HL-60/S4 treated with retinoic acid at 250 ng/mL for 4 days and 3 days (cell line): ENCODE results near the gene FOXQ1.

ENCODE experiments used
- in situ Hi-C: fragments of 300-500 bp; cut with MboI; formaldehyde crosslinking; loops from 2 replicates; pipeline ENCODE4 v1.7.0; 2022; ENCODE audit warnings: low sequenced_read_pairs

Gene FOXQ1

DNA sequence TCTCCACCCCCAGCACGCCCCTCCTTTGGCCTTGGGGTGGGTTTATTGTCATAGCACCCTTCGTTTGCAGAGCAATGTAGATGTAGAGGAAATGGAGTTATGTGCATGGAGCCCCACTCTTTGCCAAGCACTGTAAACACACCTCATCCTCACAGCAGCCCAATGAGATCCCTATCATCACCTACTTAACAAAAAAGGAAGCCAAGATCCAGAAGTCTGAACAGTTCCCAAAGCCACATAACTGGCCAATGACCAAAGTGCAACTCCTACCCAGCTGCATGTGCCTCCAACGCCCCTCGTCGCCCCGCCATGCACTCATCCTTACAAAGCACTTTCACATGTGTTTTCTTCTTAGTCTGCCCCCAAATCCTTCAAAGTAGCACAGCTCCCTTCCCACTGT is 21.8 kb upstream of the FOXQ1 start:
- in situ Hi-C loops = no loop called here

DNA sequence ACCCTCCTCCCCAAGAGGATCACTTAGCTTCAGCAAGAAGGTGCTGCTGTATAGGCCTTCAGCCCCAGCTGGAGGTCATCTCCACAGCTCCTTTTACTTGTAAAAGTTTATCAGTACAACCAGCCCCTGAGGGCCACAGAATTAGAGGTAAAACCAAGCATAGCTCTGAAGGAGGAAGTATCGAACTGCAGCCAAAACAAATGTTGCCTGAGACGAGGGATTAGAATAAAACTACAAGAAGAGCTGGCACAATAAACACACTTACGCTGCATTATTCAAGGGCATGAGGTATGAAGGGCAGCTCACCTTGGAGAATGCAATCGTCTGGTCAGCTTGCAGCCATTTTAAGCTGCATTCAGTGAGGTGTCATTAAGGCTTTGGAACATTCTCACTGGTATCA is 21.1 kb upstream of the FOXQ1 start:
- in situ Hi-C loops = no loop called here

DNA sequence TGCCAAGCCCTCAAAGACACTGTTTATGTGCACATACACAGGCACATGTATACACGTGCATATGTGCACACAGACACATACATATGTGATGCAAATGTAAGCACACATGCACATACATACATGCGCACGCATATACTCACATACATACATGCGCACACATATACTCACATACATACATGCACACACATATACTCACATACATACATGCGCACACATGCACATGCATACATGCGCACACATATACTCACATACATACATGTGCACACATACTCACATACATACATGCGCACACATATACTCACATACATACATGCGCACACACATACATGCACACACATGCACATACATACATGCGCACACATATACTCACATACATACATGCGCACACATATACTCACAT is 20.5 kb upstream of the FOXQ1 start:
- in situ Hi-C loops = no loop called here

DNA sequence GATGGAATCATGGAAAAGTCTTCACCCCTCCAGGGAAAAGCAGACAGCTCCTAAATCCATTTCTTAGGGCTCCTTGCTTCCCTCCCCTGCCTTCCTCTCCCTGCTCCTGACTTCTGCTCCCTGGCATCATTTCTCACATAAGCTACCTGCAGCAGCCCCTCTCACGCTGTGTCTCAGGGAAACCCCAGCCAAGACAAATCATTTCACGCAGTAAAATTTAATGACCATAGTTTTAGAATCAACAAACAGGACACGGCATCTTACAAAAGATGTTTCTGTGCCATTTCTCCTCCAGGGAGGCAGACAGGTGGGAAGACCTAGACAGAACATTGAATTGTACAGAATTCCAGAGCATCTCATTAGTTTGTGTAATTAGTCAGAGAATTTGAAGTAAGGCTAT is 16.5 kb upstream of the FOXQ1 start:
- in situ Hi-C loops = no loop called here

DNA sequence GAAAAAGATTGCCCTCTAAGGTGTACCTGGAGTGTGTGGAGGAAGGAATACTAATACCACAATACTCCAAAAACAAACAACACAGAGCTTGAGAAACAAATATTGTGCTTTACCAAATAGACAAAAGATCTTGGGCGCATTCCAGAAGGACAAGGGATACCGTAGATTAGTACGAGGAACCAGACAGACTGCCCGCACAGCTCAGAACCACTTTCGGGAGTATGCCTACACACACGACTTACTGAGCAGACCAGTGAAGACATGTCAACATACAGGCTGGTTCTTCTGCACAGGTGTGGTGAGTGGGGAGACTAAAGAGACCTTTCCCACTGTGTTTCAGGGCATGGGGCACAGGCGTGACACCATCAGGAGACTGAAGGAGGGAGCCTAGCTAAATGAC is 15.8 kb upstream of the FOXQ1 start:
- in situ Hi-C loops = no loop called here

DNA sequence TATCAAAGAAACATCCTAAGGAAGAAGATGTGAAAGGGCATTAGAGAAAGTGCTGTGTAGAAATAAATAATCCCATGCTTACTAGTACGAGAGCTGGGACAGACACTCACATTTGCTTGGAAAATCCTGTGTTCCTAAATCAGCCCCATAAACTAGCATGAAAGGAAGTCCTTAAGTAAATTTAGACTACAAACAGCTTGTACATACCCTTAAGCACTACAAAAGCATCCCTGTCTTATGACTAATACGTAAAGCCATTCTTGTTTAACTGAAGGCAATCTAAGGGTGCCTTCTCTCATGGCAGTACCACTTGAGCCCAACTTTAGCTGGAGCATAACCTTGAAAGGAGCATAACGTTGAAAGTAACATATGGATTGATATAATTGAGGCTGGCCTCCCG is 15.4 kb upstream of the FOXQ1 start:
- in situ Hi-C loops = no loop called here

DNA sequence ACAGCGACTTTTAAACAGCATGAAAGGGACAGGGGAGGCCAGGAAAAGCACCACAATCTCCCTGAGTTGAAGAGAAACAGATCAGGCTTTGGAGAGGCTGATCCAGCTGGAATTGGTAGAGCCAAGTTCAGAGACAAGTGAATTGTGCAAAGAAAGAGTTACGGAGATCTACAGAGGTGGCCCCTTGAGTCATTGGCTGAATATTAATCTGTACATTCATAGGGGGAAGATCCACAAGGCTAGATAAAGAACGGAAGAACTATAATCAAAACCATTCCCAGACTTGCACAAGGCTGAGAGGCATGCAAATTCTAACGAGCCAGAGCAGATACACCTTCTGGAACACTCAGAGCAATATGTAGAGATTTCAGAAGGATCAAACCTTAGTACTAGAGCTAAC is 14.2 kb upstream of the FOXQ1 start:
- in situ Hi-C loops = no loop called here

DNA sequence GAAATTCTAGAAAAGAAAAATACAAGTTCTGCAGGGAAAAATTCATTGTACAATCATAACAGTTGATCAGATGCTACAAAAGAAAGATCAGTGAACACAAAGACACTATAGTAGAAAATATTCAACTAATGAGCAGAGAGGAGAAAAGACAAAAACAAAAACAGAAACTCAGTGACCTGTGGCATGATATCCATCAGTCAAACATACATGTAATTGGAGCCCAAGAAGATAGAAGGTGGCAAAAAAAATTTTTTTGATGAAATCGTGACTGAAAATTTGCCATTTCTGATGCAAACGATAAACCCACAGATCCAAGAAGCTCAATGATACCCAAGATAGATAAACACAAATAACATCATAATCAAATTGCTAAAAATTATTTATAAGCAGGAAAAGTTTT is 13.1 kb upstream of the FOXQ1 start:
- in situ Hi-C loops = no loop called here

DNA sequence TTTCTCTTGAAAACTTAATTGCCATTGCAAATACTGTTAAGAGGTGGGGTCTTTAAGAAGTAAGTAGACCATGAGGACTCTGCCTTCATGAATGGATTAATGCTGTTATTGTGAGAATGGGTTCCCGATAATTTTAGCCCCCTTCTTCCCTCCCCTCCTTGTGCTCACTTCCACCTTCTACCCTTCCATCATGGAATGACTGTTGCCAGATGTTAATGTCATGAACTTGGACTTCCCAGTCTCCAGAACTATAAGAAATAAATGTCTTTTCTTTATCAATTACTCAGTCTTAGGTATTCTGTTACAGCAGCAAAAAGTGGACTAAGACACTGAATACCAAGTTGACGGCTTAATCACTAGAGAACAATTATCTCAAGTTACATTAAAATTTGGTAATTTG is 5.8 kb upstream of the FOXQ1 start:
- in situ Hi-C loops = no loop called here

DNA sequence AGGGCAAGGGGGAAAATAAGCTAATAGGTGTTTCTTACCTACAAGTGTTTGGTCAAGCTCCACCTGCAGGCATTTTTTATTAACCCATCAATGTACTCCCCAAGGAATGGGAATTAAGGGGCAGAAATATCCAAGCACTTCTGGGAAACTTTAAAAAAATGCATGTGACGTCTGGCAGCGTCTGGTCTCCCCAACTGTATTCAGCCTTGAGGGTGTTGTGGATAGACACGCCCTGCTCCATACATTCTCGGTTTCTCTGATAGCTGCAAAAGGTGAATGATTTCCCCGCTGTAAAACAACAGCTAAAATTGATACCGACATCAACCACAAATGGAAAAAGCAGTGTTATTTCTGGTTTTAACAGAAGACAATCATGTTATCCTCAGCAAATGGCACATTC is 2.5 kb upstream of the FOXQ1 start:
- in situ Hi-C loops = no loop called here

DNA sequence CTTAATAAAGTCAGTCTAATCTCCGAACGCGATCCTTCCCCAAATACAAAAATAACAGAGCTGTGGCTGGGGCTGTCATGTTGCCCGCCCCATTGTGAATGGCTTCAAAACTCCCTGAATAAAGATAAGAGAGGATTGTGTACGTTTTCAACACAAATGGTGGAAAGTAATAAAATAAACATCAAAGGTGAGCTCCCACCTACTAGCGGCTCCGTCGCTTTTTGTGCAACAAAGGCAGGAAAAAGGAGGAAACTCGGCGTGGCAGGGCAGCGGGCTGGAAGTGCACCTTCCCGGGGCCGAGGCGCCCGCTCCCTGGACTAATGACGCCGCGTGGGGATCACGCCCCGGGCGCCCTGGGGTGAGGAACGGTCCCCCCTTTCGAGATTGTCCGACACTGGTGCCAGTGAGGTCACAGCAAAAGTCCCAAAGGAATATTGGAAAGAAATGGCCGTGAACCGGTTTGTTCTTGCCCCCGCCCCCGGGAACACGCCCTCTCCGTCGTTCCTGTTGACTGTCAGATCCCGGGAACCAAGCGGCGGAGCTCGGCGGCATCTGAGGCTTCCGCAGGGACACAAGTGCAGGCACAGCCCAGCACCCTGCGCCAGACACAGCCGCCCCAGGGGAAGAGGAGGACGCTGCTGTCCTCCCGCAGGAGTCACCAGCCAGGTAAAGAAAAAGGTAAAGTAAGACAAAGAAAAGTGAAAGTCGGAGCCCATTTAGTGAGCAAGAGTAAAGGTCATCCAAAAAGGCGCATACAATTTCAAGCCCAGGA is 1.1 kb upstream of the FOXQ1 start:
- in situ Hi-C loops = no loop called here

DNA sequence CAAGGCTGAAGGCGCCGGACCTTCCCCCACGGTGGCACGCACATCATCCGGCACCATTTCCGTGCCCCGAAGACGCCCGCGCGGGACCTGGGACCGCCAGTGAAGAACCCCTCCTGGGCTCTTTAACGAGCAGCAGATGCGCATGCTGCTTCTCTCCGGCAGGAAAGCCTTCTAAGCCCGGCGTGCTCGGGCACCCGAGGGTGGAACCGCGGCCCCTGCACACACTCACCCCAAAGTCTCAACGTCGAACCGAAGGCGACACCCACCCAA is 240 bp downstream of the FOXQ1 start:
- in situ Hi-C loops = no loop called here

DNA sequence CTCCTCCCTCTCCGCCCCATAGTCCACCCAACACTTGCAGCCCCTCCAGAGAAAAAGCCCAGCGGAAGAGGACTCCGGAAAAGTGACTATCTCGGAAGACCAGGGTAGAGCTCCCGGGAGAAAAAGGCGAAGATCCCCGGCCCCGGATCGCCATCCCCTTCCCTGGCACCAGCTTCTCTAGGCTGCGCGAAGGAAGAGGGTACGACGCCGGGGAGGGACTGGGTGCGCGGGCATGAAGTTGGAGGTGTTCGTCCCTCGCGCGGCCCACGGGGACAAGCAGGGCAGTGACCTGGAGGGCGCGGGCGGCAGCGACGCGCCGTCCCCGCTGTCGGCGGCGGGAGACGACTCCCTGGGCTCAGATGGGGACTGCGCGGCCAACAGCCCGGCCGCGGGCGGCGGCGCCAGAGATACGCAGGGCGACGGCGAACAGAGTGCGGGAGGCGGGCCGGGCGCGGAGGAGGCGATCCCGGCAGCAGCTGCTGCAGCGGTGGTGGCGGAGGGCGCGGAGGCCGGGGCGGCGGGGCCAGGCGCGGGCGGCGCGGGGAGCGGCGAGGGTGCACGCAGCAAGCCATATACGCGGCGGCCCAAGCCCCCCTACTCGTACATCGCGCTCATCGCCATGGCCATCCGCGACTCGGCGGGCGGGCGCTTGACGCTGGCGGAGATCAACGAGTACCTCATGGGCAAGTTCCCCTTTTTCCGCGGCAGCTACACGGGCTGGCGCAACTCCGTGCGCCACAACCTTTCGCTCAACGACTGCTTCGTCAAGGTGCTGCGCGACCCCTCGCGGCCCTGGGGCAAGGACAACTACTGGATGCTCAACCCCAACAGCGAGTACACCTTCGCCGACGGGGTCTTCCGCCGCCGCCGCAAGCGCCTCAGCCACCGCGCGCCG is 822 bp downstream of the FOXQ1 start:
- in situ Hi-C loops = no loop called here

DNA sequence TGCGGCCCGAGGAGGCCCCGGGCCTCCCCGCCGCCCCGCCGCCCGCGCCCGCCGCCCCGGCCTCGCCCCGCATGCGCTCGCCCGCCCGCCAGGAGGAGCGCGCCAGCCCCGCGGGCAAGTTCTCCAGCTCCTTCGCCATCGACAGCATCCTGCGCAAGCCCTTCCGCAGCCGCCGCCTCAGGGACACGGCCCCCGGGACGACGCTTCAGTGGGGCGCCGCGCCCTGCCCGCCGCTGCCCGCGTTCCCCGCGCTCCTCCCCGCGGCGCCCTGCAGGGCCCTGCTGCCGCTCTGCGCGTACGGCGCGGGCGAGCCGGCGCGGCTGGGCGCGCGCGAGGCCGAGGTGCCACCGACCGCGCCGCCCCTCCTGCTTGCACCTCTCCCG is 1.5 kb downstream of the FOXQ1 start:
- in situ Hi-C loops = no loop called here

DNA sequence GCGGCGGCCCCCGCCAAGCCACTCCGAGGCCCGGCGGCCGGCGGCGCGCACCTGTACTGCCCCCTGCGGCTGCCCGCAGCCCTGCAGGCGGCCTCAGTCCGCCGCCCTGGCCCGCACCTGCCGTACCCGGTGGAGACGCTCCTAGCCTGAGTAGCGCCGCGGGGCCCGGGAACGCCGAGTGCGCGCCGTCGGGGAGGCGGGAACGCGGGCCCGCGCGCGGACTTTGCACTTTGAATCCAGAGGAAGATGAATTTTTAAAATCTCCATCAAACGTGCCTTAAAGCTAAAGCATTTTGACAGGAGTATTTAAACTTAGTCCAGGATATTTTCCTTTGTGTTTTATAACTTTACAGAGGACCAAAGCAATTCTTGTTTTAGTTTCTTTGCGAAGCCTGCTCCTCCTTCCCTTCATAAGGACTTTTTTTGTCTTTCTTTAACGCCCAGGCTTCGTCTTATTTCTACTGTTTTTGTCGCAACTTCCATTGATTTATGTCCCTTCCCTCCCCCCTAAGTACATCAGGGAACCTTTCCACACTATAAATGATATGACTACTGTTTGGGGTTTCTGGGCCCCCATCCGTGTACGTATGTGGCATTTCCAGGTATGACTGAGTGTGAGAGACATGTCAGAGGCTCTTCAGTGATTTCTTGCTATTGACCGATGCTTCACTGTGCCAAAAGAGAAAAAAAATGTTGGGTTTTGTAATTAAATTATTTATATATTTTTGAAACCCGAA is 2.0 kb downstream of the FOXQ1 start:
- in situ Hi-C loops = no loop called here

DNA sequence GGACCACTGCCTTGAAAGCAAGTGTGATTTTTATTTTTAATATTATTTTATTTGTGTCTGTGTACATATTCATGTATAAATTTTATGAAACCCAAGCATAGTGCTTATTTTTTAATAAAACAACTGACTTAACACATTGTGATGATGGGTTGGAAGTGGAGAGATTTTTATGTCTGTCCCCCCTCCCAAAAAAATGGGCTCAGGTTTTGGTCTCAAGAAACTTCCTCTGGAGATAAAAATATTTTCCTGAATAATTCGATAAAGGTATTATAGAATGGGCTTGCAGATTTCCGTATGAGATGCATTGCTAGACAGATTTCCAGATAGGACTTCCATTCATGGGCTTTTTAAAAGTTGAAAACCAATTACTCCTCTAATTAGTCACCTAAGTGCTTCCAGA is 2.7 kb downstream of the FOXQ1 start:
- in situ Hi-C loops = no loop called here

DNA sequence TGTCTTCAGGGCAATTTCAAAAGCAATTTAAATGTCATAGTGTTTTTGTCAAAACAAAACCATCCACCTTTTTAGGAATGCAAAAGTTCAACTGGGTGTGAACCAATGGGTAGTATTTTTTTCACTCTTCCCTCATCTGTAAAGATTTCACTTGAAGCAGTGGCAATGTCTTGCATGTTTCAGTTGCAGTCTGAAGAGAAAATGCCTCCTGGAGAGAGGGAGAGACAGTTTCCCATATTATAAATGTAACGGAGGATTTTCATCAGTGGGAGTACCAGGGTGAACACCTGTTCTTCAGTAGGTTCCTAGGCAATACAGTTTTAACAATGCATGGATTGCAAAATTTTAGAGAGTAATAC is 3.3 kb downstream of the FOXQ1 start:
- in situ Hi-C loops = no loop called here

DNA sequence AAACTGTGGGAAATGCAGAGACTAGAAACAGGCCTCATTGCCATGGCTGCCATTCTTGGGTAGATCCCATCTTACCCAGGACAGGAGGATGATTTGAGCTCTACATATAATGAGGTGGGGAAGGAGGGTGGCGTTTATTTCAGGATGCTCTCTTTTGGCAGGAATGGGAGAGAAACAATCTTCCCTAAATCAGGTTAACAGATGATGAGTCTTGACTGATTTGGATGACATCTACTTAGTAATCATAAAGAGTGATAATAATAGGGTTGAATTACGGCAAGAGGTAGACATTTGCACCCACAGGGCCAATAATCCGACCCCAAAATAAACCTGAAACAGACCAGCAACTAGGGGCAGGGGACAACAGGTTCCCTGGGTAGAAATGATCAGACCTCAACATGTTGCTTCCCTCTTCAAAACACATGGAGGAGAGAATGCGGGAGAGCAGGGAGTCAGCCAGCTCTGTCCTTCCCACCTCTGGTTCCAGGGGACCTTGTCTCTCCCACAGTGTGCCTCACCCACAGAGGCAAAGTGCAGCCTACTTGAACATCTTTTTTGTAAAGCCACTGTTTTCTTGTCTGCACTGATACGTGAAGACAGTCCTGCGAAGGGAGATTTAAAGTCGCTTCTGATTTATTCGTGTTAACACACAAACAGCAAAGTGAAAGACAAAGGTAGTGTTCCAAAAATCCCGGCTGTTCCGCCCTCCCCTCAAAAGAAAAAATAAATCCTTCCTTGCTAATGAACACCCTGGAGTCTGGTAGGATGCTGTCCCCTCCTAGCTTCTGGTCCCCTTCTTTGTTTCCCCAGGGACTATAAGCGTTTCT is 3.9 kb downstream of the FOXQ1 start:
- in situ Hi-C loops = no loop called here

DNA sequence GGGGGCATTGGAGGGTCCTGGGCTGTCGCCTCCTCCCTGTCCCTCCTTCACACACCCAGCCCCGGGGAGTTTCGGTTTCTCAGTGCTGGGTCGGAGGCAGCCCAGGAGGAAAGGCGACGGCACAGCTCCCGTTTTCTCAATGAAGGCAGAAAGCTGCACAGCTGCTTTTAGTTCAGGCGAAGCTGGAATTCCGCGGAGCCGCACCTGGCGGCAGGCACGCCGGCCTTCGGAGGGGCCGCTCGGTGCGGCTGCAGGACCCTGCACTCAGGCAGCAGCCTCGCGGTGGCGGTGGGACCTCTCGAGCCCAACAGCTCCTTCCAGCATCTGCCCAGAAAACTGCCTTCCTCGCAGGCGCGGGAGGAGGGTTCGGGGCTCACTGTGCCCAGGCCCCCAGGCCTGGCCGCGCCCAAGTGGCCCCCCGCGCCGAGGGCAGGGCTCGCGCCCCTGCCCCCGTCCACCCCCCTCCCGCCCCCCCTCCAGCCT is 4.6 kb downstream of the FOXQ1 start:
- in situ Hi-C loops = no loop called here

DNA sequence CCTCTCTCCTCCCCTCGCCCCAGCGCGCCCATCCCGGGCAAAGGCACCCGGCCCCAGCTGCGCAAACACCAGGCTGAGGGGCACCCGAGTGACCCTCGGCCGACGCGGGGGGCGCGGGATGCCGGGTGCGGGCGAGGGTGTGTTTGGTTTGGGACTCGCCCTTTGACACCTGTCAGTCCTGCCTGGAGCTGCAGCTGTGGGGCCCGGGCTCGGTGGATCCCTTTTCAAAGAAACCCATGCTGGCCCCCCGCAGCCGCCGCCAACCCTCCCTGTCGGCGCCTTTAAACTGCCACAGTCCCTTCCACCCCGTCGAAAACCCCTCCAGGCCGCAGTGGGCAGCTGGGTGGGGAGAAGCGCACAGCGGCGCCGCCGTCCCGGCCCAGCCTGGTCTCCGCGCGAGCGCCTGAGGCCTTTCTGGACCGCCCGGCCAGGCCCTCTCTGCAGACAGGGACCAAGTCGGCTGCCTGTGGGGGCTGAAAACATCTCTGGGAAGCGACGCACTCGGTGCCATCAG is 5.5 kb downstream of the FOXQ1 start:
- in situ Hi-C loops = no loop called here

DNA sequence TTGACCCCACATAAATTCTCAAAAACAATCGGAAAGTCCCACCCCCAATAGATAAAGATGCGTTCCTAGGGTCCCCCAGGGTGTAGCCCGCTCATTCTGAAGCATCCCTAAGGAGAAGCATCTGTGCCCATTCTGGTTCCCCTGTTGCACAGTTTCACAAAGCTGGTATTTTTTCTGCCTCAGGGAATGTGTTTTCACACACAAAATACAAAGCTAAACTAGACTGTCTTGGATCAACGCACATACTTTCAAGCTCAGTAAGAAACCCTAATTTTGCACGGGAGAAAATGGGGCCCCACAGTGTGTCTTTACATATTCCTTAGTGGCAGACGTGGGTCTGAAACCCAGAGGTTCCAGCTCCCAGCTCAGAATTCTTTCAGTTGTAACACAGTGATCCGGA is 6.1 kb downstream of the FOXQ1 start:
- in situ Hi-C loops = no loop called here
